Pulmonary artery endothelial cell (primary cell): ENCODE data around the gene HHAT. TPM values are rescaled to one million over a fixed set of nuclear protein-coding genes. Genes with fewer than 3 reads are reported as not detected.
"Not testable (repeated sequence)": the region's sequence is repeated elsewhere in the genome, so short reads cannot be mapped to it uniquely, and the experiment has no call there.

Experiments
- DNase-seq: peaks from one replicate; pipeline ENCODE4 v3.0.0-alpha.2; 2011; ENCODE audit warnings: low read depth, low spot score
- total RNA-seq: library from RNA; depleted of rRNA; stranded (reverse); fragments of >200 nt; gene quantifications from 2 replicates; pipeline ENCODE4 v1.2.3, GENCODE V29; 2014

Gene HHAT
- total RNA-seq, 1 donor from 2014 or later: 1.6 TPM

DNA sequence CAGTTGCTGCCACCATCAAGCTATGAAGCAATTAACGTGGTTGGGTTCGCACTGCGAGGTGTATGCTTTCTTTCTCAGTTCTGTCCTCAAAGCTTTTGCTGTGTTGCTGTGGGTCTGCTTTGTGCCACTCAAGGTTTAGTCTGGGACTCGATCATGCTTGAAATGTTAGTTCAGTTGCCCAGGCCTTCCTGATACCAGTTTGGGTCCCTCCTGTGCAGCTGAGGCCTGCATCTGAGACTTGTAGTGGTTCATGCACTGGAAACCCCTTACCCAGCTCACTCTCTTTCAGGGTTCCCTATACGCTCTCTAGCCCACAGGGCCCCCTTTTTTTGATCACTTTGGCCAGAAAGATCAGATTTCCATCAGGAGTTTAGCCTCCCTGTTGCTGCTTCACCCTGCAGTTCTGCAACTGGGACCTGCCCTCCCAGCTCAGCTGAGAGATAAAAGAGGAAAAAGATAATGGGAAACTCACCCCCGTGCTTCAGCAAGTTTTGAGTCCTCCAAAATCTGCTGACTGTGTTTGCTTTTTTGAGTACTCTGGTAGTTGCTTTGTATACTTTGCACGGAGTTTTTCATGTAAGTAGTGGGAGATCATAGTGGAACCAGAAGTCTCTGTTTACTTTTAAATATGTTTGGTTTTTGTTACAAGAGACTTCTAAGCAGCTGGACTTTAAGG is 317.0 kb downstream of the HHAT start:
- DNase-seq: no peak

DNA sequence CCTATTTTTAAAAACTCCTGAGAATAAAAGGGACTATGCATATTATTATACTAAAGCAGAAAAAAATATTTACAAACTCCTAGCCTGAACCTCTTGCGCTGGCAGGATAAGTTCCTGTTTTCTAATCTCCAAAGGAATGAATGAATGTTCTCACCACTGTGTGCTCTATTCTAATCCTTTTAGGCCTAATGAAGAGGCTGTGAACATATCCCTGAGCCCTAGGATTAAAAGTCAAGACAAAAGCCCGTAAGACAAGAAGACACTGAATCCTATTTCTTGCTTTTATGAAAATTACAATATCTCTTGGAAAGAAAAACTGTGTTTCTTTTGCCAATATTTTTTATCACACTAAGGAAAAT is 317.5 kb downstream of the HHAT start:
- no peak for DNase-seq

DNA sequence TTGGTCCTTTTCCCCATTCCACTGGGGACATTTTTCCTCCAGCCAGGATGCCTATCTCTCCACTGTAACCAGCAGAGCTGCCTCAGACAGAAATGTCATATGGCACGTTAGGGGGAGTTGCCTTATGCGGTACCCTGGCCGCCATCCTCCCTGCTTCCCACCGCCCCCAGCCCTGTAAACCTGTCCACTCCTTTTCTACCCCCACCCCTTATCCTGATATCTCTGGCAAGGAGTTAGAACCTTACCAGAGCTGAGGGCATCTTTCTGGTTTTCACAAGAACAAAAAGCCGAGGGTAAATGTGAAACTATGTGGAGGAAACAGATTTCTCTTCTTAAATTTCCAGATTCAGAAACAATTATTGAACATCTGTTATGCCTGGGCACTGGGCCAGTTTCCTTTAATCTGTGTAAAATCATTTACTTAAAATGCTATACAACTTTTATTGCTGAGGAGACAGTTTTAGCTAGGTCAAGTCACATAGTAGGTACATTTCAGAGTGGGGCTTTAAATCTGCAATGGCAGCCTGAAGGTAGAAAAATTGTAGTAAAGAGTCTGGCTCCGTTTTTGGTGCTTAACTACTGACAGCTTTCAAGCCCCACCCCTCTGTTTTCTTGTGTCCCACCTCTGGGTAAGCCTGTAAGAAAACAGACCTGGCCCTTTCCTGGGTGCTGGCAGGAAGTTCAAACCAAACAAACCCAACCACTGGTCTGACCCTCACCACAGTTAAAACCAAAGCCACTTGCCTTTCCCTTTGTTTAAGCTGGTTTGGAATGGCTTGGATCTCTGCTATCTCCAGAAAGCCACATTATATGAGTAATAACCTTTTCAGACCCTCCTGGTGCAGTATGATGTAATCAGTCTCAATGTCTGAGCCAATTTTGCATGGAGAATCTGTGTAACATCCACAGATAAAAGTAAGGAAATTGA is 319.0 kb downstream of the HHAT start:
- DNase-seq: no peak

DNA sequence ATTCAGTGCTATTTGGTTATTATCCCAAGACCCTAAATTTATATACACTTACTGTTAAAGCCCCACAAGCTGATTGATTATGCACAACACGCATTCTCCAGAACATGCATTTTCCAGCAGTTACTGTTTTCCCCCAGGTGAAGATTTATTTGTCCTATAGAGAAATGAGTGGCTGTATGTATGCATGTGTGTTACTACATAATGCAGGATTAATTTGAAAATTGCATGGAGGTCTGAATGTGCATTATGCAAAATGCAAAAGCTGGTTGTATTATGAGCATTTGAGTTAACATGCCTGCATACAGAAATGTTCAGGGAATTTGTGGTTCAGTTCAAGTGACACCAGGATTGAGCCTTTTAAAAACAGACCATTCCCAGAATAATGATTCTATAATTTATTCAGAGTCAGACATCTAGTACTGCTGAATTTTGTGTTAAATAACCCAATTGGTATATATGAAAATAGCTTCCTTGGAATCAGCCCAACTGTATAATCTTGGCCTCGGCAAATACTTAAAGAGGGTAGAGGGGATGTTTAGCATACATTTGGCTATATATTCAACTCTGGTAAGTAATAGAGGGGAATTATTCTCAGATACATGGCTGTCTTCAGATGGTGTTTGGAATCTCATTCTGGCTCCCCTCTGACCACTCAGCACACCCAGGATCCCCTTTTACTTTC is 320.0 kb downstream of the HHAT start:
- no peak for DNase-seq

DNA sequence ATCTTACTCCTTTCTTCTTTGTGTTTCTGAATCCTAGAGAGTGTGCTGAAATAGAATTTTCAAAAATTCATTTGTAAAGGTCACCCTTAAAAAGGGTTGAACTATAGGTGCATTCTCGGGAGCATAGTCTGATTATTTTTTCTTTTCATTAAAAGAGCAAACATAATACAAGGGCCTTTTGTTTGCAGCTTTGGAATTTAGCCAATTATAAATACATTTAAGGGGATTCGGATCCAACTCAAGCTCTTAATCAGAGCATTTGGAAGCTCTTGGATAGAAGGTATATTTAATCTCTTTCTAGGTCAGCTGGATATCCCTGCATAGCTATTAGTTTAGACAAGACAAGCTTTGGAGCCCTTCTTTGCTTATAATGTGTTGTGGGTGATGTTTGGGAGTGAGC is 321.7 kb downstream of the HHAT start:
- DNase-seq: no peak

DNA sequence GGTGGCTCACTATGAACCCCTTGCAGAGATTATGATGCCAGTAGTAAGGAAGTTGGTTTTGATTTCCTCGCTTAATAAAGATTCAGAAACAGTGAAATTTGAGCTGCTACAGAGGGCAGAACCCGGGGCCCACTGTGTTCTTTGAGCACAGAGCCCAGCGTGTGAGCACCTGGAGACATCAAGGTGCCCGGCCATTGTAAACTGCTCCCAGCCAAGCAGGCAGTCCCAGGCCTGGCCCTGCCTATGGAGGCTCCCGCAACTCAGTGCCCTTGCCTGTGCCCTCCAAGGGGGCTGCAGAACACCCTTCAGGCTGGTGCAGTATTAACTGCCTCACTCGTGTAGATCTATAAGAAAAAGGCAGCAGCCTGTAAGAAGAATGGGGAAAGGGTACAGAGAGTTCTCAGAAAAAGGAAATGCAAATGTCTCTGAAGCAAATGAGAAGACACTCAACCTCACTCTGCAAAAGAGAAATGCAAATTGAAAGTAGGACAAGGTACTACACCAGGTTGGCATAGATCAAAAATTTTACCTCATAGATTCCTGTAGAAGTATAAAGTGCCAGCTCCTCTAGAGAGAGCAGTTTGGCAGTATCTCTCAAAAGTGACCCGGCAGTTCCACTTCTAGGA is 323.7 kb downstream of the HHAT start:
- no peak for DNase-seq

DNA sequence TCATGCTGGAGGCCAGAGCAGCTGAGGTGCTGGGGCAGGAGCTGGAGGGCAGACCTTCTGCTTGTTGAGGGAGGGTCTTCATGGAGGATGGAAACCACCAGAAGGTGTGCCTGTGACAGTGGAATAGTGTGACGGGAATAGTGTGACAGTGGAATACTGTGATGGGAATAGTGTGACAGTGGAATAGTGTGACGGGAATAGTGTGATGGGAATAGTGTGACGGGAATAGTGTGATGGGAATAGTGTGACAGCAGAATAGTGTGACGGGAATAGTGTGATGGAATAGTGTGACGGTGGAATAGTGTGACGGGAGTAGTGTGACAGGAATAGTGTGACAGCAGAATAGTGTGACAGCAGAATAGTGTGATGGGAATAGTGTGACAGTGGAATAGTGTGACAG is 325.1 kb downstream of the HHAT start:
- peak; percentile 3 for DNase-seq

DNA sequence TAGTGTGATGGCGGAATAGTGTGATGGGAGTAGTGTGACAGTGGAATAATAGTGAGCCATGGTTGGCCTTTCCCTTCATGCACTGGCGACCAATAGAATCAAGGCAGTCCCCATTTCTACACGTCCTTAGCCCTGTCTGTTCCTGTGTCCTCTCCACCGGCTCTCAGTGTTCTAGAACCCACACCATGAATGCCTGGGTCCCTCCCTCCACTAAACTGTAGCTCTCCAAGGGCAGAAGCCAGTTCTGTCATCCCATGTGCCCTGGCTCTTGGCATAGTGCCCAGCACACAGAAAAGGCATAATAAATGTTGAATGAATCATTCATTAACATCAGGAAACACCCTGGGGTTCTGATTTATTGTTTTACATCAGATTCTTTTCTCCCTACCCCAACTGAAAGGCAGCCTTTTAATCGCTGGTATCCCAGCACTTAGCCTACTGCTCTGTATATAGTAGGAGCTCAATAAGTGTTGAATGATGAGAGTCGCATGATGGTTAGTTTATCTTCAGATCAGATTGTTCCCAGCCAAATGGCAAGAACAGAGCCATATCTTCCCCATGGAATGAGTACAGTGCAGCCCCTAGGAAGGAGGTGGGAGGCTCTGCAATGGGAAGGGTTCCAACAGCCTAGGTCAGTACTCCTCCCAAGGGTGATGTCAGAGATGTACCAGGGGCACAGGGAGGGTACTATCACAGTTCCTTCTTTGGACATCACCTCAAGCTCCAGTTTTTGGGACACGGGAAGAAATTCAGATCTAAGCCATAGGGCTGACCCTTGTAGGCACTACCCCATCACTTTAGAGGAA is 325.7 kb downstream of the HHAT start:
- no peak for DNase-seq

DNA sequence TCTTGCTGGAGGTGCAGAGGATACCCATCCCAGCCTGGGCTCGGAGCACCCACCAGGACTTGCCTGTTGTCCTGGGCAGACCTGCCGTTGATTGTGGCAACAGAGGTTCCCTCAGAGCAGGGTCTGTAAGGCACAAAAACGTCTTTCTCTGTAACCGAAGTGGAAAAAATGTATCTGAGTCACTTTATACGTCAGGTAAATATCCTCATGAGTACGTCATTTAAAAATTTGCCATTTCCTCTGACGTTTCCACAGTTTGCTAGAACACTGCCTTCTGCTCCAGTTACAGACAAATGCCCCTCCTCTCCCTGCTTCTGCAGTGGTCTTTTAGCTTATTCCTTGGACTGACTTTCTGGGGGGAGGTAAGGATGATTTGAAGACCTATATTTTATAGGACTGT is 326.8 kb downstream of the HHAT start:
- DNase-seq: no peak

DNA sequence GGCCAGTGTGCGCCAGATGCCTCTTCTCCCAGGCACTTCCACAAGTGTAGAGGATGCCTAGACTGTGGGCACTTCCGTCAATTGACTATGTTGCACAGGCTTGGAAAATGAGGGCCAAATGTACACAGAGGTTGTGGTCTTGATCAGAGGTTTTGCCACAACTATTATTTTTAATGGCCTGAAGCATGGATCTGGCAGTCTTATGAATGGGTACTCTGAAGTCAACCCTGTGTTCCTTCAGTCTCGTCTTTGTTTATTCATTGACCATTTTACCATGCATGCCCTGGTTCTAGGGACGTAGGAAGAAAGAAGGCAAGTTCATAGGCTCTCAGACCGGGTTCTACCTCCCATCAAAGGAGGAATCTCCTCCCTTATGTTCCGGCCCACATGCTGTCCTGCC is 329.1 kb downstream of the HHAT start:
- no peak for DNase-seq

DNA sequence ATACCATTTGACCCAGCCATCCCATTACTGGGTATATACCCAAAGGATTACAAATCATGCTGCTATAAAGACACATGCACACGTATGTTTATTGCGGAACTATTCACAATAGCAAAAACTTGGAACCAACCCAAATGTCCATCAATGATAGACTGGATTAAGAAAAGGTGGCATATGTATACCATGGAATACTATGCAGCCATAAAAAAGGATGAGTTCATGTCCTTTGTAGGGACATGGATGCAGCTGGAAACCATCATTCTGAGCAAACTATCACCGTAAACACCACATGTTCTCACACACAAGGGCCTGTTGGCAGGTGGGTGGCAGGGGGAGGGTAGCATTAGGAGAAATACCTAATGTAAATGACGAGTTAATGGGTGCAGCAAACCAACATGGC is 332.8 kb downstream of the HHAT start:
- not testable (repeated sequence) for DNase-seq

DNA sequence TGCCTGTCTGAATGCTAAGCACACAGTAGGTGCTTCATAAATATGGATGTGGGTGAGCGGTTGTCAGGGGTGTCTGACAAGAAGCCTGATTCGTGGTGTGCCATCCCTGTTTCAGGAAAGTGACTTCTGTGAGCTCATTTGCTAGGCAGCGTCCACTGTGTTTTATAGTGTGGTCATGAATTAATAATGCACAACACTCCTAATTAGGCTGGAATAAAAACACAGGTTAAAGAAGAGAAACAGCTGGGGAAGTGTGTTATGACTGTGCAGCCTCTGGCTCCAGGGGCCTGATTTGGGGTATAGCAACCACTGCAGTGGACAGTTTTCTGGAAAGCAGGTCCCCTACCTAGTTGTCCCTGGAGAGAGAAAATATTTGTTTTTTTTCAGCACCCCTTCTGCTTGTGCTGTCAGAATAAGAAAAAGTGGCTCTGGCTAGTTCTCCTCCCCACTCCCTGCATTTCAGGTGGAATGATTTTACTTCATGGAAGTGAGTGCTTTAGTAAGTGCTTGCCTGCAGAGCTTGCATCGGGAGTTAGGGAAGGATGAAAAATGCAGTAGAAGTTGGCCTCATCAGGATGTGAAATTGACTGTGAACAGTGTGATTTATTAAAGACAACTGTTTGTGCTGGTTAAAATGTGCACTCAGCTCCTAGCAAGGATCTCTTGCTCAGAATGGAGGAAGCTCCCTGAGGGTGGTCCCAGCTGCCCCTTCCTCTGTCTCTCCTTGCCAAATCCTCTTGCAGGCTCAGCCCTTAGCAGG is 333.8 kb downstream of the HHAT start:
- no peak for DNase-seq

DNA sequence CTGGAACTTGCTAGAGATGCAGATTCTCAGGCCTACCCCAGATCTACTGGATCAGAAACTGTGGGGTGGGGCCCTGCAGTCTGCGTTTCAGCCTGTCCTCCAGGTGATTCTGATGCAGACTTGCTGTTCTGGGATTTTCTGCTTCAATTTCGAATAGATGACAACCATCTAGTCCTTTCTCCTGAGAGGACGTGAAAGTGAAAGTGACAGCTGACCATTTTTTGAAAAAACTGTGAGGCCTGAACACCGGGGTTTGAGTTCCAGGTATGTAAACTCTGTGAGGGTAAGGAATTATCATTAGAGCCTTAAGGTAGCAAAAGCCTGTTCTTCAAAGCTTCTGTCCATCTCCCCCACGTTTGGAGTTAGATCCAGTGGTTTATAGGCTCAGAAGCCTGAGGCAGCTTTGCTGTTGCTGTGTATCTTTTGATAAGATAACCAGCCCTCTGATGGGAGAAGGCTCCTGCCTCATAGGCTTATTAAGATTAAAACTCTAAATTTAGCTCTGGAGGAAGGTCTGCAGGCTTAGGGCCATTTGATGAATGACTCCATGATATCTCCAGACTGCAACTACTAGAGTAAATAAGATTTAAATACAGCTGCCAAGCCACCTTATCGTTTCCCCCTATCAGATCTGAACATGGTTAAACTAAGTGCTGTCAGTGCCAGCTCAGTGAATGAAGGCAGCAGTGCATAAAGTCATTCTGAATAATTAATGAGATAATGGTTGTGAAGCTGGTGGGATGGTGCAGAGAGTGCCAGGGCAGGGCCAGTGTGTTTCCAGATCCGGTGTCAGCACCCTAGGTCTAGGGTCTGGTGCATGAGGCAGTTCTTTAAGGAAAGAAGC is 335.2 kb downstream of the HHAT start:
- DNase-seq: no peak

DNA sequence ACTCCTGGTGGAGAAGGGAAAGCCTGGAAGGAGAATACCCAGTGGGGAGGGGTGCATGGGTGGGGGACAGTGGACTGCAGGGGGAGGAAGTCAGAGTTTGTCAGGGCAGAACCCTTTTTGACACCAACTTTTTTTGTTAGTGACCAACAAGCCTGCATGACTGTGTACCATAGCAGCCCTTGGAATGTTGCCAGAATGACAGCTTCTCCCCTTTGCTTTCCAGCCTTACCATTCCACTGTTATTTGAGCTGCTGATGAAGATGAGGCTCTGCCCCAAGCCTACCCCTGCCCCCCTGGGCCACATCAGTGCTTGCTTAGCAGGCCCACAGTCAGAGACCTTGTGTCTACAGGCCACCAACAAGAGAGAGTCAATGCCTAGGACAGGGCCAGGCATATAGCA is 341.2 kb downstream of the HHAT start:
- no peak for DNase-seq

DNA sequence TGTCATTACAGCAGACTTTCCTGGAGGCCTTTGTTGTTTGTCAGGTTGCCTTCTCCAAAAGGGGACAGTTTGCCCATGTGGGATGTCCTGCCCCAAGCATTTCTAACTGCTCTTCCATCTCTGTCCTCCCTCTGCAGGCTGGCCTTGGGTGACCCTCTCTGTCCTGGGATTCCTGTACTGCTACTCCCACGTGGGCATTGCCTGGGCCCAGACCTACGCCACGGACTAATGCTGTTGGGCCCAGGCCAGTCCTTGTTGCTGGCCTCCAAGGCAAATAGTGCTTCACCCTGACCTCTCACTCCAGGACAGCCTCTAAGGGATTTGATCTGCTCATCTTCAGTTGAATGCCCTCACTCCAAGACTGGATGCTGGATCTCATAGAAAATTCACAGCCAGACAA is 345.4 kb downstream of the HHAT start:
- DNase-seq: no peak

DNA sequence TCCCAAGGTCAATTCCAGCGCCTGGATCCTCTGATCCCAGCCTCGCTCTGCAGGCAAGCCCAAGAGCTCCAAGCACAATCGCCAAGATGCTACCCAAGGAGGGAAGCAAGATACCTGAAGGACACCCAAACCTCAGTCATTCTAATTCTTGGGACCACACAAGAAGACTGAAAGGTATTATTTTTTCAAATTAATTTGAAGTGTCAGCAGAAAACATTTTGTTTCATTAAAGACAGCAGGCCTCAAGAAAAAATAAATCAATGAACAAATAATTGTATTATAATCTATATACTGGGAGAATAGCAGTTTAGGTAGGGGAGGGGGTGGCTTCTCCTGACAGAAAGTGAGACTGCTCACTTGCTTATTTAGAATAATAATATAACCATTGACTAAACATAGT is 347.8 kb downstream of the HHAT start:
- no peak for DNase-seq

DNA sequence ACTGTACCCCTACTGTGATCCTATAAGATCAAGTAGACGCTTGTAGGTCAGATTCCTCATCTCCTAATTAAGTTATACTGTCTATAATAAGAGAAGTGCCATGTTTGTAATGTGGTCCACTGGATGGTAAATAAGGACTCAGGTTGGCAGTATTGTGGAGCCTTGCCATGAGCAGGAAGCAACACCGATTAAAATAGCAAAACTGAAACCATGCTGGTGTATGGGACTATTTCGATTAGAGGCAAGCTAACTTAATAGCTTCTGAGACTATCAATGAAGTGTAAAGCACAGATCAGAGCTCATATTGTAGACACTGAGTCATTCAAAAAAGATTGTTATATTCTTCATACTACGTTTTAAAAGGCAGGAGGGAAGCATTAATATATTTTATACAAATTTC is 348.8 kb downstream of the HHAT start:
- no peak for DNase-seq

DNA sequence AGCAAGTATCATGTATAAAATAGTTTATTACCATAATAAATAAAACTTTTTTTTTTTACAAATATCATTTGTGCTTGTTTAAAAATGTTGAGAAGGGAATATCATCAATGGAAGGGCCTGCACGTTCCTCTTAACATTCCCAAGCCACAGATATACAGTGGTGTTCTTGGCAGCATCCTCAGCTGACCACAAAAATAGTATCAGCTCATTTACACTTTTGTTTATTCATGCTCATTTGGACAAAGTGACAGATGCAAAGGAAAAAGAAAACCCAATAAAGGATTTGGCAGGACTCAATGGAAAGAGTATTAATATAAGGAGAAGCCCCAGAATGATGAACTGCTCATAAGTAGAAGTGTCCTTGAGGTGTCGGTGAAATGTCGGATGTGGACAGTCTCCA is 349.6 kb downstream of the HHAT start:
- DNase-seq: no peak

DNA sequence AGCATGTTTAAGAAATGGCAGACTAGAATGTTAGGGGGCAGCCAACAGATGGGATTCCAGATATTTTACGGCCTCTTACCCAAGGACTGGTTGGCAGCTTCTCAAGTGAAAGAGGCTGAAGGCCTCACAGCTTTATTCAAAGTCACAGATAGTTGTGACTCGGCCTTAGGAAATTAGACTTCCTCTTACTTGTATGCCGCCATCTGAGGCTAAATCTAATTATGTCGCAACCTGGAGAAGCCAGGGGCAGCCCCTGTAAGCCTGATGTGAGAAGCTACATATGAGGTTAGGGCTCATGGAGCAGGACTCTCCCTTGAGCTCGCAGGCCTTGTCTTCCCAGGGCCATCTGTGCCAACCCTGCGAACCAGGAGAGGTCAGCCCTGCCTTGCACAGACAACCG is 352.5 kb downstream of the HHAT start:
- no peak for DNase-seq
